GM18858 (cell line): ENCODE measurements around the gene KDM3A.

Experiments used
- ATAC-seq: cut with Tn5 transposase; IDR thresholded peaks from one replicate; pipeline ENCODE4 v1.9.1; 2021; ENCODE audit not compliant: unreplicated experiment

KDM3A gene

DNA sequence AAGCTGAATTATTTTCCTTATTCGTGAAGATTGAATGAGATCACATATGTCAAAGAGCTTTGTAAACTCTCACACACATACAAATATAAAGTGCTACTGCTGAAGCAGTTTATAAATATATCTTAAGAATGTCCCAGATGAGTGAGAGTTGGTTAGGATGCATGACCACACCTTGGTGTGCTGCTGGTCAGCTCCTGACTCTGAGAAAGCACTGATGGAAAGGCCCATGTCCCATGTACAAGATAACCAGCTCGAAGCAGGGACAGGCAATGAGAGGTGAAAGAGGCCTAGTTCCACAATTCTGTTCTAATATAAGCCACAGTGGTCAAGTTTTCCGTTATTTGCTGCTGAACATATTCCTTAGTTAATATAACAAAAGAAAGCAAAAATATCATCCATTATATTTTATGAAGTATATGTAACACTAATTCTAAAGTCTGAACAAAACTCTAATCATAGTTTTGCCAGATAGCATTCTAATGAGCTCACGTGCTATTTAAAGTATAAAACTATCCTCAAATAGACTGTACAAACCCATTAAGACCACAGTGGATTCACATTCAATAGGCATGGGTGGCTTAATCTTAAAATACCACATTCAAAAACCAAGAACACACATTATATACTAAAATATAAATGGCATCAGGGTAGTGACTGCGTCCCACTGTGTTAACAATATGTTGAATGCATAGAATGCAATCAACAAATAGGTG, 72.9 kb downstream of the KDM3A start:
- ATAC-seq: no peak

DNA sequence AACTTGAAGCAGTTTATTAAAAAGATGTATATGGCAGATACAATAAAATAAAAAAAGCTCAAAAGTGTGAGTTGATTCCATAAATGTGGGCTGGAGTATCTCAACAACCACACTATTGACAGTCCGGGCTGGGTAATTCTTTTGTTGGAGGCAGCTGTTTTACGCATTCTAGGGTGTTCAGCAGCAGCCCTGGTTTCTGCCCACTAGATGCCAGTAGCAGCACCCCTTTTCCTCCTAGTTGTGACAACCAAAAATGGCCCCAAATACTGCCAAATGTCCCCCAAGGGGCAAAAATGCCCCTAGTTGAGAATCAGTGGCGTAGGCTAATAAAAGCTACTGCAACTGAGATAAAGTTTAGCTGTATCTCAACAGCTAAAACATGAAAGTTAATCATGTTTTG, 77.3 kb downstream of the KDM3A start:
- no peak for ATAC-seq

DNA sequence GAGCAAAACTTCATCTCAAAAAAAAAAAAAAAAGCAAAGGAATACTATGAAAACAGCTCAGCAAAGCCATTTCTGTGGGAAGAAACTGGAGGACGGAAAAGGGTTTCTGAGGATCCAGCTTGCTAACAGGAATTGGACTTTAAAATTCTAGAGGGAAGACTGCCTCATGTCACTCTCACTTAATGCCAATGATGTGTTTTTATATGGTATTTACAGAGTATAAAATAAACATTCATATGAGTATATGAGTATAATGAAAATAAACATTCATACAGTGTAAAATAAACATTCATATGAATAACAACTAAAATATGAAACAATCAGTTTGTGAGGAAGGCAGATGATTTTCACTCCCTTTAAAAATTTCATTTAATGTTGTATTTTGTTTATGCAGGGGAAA, 78.2 kb downstream of the KDM3A start:
- ATAC-seq: no peak

DNA sequence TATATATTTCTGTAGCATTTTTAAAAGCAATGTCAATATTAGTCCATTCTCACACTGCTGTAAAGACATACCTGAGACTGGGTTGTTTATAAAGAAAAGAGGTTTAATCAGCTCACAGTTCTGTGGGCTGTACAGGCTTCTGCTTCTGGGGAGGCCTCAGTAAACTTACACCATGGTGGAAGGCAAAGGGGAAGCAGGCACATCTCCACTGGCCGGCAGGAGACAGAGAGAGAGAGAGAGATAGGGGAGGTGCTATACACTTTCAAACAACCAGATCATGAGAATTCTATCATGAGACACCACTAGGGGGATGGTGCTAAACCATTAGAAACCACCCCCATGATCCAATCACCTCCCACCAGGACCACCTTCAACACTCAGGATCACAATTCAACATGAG, 79.0 kb downstream of the KDM3A start:
- ATAC-seq: no peak

DNA sequence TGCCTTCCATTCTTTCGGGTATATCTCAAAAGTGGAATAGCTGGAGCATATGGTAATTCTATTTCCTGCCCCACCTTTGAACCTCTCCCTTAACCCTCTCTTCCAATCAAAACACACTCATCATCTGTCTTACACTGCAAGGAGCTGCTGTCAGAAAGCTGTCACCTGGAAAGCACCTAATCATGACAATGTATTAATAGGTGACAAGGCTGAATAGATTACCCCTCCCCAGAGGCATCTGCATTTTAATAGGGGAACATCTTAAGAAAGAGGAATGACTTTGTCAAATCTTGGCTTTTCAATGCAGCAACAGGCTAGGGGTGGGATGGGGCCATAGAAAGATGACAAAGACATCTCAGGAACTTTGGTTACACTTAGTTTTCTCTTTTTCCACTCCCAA, 80.8 kb downstream of the KDM3A start:
- ATAC-seq: no peak

DNA sequence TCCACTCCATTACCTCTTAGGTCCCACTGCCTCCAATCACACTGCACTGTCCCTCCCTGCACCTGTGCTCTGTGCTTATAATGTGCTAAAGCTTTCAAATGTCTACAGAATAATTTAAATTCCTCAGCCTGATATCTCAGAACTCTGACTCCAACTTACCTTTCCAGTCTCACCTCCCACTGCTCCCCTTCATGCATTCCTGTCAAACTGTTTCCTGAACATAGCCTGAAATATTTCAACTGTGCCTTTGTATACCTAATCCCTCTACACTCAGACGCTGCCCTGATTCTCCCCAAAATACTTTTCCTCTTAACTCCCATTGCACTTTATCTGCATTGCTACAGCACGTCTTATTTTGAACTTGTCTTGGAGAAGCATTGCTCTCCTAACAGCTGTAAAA, 81.5 kb downstream of the KDM3A start:
- no peak for ATAC-seq

DNA sequence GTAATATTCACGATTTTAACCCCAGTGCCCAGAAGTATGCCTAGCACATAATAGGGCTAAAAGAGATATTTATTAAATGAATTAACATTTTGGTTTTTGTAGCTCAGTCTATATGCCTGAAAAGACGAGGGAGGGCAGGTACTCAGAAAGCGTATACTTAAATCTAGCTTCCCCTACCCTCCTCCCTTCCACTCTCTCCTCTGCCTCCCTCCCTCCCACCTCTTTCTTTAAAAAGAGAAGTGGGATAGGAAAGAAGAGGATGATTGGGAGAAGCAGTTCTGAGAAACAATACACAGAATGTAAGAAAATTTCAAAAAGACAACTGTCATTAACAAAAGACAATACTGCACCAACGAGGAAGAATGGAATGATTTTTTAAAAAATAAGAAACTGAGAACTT, 82.3 kb downstream of the KDM3A start:
- ATAC-seq: no peak

DNA sequence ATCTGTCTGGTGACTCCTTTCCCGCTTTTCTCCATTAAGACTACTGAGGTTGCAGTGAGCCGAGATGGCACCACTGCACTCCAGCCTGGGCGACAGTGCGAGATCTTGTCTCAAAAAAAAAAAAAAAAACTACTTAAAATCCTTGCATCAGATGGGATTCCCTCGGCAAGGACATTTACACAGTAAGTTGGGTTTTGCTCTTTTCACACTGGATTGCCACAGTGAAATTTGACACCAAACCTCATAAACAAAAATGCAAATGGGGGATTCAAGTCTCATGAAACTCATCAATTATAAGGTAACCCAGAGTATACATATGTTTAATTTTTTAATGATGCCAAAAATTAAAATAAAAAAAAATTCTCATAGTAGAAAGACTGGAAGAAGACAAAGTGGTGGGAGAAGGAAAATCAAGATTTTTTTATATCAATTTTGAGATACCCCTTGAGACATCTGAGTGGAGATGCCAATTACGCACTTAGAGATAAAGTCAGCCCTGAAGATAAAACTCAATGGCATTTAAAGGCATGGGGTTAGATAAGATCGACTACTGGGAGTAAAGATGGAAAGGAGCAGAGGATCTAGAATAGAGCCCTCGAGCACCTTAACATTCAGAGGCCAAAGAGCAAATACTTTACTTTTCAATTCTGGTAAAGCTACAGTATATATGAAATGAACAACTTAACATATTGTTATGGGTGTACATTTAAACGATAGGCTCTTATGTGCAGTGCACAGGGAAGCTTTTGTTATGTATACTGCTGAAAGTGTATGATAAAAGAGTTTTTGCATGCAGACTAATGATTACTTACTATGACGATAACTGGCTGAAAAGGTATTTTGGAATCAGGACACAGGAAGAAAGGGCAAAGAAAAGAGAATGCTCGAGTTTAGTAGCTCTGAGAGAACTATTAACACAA, 84.5 kb downstream of the KDM3A start:
- no peak for ATAC-seq

DNA sequence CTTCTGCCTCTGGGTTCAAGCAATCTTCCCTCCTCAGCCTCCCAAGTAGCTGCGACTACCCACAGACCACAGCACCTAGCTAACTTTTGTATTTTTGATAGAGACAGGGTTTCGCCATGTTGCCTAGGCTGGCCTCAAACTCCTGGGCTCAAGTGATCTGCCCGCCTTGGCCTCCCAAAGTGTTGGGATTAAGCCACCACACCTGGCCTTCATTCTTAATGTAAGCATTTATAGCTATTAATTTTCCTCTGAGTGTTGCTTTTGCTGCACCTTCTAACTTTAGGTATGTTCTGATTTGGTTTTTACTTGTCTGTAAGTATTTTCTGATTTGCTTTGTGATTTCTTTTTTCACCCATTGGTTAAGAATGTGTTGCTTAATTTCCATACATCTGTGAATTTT, 92.4 kb downstream of the KDM3A start:
- no peak for ATAC-seq

DNA sequence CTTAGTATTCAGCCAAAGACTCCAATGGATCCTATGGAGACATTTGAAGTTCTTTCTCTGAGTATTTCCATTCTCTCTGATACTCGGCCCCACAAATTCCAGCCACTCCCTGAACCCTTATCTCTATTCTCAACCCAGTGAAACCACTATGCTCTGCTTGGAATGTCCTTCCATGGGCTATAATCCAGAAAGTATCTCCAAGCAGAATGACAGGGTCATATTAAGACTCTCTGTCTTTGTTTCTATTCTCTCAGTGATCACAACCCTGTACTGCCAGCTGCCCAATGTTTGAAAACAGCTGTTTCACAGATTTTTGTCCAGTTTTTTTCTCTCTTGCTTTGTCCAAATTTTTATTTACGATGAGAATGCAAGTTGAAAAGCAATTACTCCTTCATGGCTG, 100.2 kb downstream of the KDM3A start:
- no peak for ATAC-seq
